Activated effector memory CD4-positive, alpha-beta T cell treated with Interleukin-2 at 50 U/mL for 16 hours (primary cell): ENCODE data around the gene GIGYF2.

Experiments used
- DNase-seq: peaks from one replicate; pipeline ENCODE4 v3.0.0-alpha.2; 2020

Gene GIGYF2

DNA sequence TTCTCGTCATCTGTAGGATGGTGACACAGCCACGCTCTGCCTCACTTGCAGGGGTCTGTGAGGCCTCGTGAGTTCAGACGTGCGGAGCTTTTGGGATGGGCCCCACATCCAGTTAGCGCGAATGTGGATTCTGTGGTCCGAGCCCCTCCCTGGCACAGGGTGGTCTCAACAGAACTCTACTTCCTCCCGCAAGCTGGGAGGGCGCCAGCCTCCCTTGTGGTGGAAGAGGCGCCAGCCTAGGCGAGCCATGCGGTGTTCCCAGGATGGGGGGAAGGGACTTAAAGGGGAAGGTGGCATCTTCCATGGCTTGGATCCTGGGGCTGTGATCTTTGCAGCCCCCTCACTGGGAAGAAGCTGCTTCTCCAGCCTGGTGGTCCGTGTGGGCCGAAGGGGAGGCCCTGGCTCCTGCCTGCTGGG lies 174.3 kb downstream of the GIGYF2 start:
- DNase-seq = no peak

DNA sequence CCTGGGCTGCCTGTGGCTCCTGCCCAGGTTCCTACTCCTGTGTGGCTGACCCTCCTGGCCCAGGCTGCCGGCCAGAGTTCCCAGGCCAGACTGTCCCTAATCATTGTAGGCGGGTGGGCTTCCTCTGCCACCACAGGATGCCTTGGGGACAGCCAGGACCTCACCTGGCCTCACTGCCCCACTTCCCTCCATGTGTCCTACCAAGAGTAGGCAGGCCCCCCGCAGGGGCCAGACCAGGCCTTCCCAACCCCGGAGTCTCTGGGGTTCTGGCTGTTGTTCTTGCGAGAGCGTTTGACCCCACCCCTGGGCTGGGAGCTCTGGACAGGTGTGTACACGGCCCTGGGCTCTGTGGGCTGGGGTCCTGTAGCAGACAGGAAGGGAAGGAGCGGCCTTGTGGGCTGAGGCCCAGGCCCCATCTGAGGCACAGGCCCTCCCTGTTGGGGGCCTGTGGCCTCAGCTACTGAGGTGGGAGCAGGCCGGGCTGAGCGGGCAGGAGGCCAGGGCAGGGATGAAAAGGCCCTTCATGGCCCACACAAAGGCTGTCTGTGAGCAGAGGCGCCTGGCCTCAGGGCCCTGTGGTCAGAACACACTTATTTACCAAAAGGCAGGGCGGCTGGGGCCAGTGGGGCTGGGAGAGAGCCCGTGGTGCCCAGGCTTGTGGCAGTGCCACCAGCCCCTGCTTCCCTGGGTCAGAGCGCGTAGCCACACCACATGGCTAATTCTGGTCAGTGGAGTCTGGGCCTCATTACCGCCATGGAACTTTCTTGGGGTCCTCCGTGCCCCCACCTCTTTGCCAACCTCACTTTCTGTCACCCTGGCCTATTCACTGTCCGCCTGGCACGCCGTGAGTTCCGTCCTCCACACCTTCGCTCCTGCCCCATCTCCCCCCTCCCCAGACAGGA lies 175.0 kb downstream of the GIGYF2 start:
- DNase-seq = no peak

DNA sequence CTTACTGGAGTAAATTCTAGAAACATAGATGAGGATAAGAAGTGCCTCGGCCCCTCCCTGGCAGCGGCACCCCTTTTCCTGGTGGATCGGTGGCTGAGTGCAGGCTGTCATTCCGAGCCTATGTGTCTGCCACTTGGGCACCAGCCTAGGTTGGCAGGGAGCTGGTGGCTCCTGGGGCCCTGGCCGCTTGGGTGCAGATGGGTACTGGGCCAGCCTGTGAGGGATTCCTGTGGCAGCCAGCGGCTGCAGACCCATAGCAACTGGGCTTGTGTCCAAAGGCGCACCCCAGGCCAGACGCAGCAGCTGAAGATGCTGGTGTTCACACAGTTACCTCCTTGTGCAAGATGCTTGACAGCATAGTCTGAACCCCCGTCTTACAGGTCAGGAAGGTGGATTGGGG lies 175.7 kb downstream of the GIGYF2 start:
- DNase-seq = no peak

DNA sequence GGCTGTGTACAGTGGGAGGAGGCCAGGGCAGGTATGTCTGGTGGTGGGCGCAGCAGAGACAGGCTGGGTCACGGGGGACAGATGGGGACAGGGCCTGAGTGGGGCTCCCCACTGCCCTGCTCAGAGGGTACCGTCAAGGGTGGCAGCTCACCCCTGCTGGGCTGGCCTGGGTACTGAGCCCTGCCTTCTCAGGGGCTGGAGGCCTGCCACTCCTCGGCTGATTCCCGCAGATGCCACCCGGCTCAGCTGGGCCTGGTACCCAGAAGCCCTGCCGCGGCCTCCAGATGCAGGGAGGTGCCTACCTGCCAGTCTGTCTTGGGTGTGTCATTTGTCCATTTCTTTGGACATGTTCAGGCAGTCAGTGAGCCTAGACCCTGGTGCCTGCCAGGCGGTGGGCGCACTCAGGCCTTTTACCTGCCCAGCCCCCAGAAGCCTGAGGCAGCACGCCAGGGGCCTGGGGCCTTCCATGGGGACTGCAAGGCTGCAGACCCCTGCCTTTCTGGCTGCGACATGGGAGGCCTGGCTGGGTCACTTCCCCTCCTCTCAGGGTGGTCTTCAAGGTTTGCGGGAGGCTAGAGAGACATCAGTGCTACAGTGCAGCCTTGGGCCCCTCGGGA lies 176.3 kb downstream of the GIGYF2 start:
- DNase-seq = no peak

DNA sequence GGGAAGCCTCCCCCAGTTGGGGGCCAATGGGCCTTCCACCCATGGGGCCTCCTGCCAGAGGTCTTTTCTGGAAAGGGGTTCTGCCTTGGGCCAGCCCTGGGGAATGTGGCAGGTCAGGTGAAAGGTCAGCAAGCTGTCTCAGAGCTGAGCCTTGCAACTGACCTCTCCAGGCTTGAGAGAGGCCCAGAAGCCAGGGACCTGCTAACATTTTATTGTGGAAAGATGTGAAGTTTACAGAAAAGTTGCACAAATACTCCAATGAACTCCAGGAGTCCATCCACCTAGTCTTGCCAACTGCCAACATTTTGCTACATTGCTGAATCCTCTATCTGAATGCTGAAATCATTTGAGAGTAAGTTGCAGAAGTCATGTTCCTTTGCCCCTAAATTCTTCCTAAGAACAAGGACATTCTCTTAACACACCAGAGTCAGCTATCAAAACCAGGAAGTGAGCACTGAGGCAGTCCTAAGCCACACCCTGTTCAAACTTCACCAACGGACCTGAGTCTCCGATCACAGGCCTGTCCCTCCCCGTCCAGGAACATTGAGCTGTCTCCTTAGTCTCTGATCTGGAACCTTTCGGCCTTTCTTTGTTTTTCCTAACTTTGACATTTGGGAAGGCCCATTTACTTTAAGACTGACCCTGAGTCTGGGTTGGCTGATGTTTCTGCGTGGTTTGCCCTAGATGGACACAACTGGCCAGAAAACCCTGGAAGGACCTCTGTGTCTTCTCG lies 176.9 kb downstream of the GIGYF2 start:
- no peak for DNase-seq

DNA sequence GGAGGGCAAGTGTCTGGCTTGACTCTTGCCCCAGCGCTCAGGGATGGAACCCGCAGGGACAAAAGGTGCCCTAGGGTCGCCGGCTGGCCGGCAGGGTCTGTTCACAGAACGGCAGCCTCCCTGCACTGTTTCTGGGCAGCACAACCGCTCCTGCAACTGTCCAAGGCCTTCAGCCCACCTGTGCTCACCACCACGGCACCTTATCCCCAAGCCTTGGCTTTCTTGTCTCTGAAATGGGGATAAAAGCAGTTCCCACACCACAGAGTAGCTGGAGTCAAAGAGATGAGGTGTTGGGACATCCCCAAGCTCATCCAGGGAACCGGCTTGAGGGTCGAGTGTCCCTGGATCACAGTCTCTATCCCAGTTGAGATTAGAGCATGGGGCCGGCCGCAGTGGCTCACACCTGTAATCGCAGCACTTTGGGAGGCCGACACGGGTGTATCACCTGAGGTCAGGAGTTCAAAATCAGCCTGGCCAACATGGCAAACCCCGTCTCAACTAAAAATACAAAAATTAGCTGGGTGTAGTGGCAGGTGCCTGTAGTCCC lies 177.6 kb downstream of the GIGYF2 start:
- no peak for DNase-seq

DNA sequence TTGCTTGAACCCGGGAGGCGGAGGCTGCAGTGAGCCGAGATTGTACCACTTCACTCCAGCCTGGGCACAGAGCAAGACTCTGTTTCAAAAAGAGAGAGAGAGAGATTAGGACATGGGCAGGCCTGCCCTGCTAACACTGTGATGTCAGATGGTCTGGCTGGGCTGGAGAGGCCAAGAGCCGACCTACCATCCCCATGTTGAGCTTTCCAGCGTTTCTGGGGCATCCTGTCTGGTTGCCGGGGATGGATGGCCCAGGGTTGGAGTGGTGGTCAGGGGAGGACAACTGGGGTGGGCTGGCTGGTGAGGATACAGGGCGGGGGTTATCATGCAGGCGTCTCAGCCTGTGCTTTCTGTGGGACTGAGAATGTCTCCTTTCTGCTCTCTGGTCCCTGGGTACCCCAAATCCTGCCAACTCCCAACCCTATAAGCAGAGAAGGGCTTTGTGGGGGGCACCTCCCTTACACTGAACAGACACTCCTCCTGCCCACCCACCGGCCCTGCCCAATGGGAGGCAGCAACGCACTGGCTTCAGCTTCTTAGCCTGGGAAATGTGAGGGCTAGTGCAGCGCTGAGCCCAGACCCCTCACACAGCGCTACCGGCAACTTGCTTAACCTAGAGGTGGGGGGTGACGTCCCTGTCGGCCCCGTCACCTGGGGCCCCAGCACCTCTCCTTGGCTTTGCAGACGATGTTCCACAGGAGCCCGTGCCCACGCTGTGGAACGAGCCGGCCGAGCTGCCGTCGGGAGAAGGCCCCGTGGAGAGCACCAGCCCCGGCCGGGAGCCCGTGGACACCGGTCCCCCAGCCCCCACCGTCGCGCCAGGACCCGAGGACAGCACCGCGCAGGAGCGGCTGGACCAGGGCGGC lies 178.4 kb downstream of the GIGYF2 start:
- no peak for DNase-seq

DNA sequence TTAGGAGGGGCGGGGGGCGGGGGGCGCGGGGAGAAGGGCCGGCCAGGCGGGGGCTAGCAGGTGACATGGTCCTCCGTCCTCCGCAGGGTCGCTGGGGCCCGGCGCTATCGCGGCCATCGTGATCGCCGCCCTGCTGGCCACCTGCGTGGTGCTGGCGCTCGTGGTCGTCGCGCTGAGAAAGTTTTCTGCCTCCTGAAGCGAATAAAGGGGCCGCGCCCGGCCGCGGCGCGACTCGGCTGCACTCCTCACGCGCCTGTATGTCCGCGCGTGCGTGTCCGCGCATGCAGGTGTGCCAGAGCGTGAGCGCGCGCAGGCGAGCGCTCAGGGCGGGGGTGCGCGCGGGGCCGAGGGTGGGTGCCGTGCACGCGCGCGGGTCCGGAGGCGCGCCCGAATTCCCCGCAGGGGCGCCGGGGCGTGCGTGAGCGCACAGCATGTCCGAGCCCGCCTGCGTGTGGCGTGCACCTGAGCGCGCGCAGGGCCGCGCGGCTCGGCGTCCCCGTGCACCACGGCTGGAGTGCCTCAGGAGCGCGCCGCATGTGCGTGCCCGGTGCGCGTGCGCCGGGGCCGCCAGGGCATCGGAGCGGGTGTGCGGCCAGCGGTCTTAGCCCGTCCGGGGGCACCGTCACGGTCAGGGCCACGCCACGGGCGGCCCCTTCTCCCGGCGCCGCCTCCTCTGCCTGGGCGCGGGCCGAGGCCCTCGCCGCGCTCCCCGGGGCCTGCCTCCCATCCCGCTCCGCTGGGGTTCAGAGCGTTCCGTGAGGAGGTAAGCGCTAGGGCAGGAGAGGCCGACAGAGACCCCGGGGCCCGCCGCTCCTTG lies 179.2 kb downstream of the GIGYF2 start:
- DNase-seq = no peak

DNA sequence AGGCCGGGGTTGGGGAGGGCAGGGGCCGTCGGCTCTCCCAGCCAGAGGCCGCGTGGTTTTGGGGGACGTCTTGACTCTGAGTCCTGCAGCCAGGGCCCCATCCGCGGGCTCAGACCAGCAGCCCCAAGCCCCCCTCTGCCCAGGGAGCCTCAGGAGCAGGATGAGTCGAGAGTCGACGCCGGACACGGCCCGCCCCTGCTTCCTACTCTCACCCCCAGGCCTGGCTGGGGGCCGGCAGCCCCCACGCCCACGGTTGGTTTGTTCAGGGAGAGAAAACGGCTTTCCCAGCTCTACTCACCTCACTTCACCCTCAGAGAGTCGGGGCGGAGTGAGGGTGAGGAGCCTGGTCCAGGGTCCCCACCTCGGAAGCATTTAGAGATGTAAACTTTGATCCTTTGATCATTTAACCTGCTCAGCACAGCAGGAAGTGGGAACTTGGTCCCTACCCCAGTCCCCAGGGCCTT lies 179.9 kb downstream of the GIGYF2 start:
- DNase-seq = no peak

DNA sequence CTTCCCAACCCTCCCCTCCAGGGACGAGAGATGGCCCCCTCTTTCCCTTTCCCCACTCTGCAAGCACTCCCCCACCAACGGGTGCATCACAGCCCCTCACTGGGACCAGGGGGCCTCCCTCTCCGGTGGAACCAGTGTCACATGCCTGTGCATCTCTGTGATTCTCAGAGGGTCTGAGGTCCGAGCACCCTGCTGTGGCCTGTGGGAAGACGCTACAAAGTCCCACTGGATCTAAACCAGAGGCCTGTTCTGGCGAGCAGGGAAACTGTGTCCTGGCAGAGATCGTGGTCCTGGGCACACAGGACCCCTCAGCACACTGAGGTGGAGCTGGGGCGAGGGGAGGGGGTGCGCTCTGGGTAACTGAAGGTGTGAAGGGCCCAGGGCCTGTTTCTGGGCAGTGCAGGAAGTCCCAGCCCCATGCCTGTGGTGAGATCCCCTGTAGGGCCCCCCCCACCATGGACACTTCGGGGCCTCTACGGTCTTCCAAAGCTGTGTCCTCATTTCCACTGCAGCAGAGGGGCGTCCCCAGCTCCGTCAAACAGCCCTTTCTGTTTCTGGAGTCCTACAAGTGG lies 180.9 kb downstream of the GIGYF2 start:
- no peak for DNase-seq

DNA sequence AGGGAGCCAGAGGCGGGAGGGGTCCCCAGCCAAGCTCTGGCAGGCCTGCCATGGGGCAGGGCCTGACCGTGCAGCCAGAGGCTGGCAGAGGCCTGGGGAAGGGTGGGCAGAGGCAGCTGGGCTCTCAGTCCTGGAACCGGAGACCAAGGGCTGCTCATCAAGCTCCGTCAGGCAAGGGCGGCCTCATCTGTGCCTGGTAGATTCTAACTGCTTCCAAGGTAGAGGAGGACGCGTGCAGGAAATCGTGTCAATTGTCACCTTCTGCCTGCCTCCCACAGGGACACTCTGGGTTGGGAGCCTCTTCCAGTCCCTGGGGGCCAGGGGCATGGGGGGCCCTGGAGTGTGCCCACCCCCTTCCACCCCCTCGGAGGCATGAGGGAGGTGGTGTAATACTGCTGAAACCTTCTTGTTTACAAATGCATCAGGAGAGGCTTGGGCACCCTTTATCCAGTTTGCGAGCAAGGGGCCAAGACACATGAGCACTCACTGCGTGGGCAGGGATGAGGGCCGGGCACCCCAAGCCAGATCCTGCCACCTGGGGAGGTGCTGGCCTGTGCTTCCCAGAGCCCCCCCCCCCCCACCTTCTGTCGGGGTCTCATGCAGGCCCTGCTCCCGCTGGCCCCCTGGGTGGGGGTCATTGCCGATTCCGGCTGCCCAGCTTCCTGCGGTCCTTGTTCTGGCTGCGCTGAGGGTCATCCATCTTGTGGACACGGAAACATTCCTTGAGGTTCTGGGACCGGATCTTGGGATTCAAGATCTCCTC lies 181.9 kb downstream of the GIGYF2 start:
- DNase-seq = no peak

DNA sequence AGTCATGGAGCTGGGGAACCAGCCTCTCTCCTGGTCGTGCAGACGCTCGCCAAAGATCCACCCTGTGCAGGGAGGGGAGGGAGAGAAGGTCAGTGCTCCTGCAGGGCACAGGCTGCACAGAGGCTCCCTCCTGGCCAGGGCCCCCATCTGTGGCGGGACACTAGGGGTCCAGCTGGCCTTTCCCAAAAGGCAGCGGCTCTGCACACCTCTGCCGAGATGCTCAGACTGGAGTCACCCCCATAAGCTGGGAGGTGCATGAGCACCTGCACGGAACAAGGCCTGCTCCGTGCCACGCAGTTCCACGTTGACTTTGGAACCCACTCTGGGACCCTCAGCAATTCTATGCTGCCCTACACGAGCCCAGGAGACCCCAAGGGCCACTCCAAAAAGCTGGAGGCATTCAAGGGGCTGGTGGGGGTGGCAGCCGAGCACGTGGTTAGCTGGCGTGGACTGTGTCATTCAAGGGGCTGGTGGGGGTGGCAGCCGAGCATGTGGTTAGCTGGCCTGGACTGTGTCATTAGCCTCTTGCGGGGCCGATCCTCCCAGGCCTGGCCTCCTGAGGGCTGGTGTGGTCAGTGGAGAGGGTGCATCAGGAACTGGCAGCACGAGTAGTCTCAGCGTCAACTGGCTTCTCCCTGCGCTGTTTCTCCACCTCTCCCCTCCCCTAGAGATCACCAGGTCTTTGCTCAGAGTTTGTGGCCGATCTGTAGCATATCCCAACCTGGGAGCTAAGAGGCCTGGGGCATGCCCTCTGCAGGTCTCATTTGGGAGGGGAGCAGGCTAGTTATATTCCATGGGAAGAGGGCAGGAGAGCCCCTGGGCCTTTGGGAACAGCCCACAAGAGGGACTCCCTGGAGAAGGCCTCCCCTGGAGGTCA lies 182.7 kb downstream of the GIGYF2 start:
- DNase-seq = no peak

DNA sequence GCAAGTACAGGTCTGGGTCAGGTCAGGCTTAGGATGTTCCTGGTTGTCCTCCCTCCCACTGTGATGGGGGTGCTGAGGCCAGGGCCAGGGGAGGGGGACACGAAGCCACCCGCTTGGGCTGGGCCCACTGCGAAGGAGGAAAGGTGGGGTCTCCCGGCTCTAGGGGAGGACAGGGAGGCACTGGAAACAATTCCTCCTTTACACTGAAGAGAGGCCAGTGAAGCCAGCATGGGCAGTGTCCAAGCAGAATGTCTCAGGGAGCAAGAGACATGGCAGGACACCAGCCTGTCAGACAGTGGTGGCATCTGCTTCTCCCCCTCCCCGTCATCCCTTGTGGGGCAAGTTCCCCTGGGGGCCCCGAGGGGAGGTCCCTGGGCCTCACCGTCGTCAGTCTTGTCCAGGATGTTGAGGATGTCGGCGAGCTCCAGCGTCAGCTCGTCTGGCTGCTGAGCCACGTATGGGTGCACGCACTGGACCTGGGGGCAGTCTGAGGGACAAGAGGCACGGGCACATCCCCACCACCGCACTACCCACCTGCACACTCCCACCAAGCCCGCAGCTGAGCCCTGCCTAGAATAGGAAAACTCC lies 183.7 kb downstream of the GIGYF2 start:
- no peak for DNase-seq

DNA sequence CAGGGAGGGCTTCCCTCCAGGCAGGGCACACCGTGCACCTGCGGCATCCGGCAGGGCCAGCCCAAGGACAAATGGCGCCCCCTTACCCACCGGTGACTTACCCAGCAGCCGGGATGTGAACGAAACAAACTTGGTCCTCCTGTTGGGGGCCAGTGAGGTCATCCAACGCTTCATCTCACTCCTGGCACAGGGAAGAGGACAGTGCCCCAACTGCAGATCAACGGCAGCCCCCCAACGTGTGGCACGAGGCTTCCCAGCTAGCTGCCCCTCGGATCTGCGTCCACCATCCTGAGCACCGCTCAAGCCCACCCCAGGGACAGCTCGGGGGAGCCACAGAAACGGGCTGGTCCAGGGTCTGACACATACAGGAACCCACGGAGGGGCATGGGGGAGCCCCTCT lies 185.0 kb downstream of the GIGYF2 start:
- DNase-seq = no peak

DNA sequence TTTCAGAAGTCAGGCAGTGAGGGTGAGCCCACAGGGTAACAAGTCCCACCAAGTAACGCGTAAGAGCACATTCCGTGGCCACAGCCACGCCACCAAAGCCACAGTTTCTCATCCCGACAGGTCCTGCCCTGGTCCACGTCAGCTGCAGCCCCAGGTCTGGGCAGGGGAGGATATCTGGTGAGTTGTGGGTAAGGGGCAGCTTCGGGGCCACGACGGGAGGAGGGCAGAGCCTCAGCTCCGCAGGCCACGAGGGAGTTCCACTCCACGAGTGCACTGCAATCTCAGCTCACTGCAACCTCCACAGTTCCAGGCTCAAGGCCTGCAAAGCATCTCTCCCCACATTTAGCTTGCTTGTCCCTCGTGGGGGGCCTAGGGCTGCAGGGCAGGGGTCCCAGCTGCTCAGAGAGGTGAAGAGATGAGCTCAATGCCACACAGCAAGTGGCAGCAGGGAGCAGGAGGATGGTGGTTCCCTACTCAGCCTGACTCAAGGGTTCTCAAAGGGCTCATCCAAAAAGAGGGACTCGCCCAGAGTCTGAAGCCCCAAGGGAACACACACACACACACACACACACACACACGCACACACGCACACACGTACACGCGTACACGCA lies 185.5 kb downstream of the GIGYF2 start:
- no peak for DNase-seq

DNA sequence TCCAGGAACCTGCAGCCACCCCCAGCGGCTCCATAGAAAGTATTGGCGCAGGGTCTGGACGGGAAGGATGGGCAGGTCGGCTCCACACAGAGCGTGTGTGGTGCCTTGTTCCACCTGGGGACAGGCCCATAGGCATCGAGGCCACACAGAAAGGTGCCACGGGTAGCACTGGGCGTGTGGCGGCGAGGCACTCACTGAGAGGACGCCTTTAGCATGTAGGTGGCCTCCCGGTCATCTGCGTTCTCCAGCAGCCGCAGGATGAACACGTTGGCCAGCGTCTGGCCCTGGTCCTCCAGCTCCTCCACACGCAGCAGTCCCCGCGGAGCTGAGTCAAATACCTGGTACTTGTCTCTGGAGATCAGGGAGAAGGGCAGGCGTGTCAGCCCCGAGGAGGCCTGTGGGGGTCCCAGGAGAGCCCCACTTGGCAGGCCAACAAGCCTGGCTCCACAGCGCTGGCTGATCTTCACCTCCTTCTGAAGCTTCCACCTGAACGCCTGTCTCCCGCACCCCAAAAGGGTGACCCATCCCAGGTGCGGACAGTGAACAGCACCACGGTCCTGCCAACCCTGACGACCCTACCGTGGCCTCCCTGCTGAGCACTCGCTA lies 186.1 kb downstream of the GIGYF2 start:
- DNase-seq = no peak

DNA sequence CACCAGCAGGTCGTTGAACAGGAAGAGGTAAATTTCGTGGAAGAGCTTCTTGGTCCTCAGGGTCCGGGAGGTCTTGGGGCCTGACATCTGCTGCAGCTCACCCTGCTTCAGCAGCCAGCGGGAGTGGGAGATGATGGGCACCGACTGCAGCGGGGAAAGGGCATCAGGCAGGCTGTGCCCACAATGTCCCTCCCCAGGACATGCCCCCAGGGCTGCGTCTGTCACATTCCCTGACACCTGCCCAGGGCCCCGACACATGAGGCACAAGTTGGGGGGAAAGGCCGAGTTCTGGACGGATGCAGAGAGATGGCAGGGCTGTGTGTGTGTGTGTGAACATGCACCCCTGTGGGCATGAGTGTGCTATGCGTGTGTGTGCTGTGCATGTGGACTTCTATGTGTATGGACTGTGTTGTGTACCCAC lies 186.9 kb downstream of the GIGYF2 start:
- no peak for DNase-seq
